ENCODE results near the gene ST6GALNAC6. TPM values are rescaled to one million over a fixed set of nuclear protein-coding genes. Genes with fewer than 3 reads are reported as not detected.

Gene ST6GALNAC6
- total and polyA plus RNA-seq, 4 donors: 28.3 to 59.8 (median 48.6) TPM

DNA sequence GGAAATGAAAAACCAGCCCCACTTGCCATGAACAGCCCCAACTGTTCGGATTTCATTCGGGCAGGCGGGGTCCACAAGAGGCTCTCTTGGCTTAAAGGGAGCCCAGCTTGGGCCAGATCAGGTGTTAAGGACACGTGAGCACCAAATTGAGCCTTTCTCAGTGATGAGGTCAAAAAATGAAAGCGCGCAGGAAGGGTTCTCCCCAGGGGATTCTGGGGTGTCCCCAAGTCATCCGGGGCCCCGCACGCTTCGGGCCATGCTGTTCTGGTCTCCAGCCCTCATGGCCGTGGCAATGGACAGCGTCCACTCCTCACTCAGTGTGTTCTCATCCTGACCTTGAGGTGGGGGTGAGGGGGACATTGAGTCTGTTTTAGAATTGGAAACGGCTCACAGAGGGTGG lies 32.9 kb downstream of the ST6GALNAC6 start:
- ATAC-seq (ENCODE audit: insufficient read depth, low FRiP score) (no peak), DNase-seq (no peak)
- Histone ChIP-seq H3K4me1 (ENCODE audit: control insufficient read depth in 5 of 5, insufficient read depth in 5 of 5, low read length in 5 of 5) (peaks cover 0 to 25% (median 17%) of the 10 kb centered on the region in 5 donors), H3K9me3 (ENCODE audit: control insufficient read depth in 4 of 4, insufficient read depth in 3 of 4, low read length in 3 of 4) (no peaks in the 10 kb centered on the region), H3K9ac (ENCODE audit: insufficient read depth in 1 of 2, low read length in 2 of 2) (no peak overlapping the region), H3K36me3 (ENCODE audit: control insufficient read depth in 4 of 4, insufficient read depth in 4 of 4, low read length in 4 of 4) (peaks cover 0 to 14% (median 7%) of the 10 kb centered on the region in 4 donors), H3K4me3 (no peak overlapping the region), H3K27ac (ENCODE audit: low read depth in 1 of 2, low read length in 1 of 2) (peak overlapping the region in 1 of 2 donors; percentile 22), H3K27me3 (ENCODE audit: control insufficient read depth in 3 of 3, insufficient read depth in 3 of 3, low read length in 2 of 3) (no peaks in the 10 kb centered on the region)
- TF ChIP-seq, protein P1, sequence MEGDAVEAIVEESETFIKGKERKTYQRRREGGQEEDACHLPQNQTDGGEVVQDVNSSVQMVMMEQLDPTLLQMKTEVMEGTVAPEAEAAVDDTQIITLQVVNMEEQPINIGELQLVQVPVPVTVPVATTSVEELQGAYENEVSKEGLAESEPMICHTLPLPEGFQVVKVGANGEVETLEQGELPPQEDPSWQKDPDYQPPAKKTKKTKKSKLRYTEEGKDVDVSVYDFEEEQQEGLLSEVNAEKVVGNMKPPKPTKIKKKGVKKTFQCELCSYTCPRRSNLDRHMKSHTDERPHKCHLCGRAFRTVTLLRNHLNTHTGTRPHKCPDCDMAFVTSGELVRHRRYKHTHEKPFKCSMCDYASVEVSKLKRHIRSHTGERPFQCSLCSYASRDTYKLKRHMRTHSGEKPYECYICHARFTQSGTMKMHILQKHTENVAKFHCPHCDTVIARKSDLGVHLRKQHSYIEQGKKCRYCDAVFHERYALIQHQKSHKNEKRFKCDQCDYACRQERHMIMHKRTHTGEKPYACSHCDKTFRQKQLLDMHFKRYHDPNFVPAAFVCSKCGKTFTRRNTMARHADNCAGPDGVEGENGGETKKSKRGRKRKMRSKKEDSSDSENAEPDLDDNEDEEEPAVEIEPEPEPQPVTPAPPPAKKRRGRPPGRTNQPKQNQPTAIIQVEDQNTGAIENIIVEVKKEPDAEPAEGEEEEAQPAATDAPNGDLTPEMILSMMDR (IDR thresholded peaks at IDR 0.05; ENCODE audit: control extremely low read depth, extremely low read depth): no peak
- 94 to 96% methylated on average over 13 of the region's 13 CpGs for WGBS, 2 donors

DNA sequence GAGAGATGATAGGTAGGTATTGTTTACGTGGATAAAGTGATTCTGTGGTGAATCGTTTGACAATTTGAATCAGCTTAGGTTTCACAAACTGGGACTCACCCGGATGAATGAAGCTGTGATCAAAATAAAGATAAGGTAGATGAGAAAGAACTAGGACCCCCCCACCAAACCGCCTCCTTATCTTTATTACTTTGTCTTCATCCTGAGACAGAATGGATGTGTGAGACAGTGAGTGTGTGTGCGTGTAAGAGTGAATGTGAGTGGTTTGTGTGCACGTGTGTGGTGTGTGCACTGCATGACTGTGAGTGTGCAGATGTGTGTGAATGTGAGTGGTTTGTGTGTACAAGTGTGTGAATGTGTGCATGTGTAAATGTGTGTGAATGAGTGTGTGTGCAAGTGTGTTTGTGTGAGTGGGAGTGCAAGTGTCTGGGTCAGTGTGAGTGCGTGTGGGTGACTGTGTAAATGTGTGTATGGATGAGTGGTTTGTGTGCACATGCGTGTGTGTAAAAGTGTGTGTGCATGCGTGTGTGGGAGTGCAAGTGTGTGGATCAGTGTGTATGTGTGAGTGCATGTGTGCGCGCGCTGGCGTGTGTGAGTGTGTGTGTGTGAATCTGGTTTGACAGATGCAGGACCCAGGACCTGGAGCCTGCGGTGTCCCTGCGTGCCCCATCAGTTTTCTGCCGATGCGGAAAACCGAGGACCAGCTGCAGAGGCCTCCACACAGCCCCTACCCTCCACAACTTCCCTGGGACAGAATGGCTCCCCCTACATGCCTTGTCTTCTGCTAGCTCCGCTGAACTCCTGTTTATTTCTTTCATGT lies 33.5 kb downstream of the ST6GALNAC6 start:
- Histone ChIP-seq H3K9me3 (ENCODE audit: control insufficient read depth in 4 of 4, insufficient read depth in 3 of 4, low read length in 3 of 4) (no peaks in the 10 kb centered on the region), H3K27ac (ENCODE audit: low read depth in 1 of 2, low read length in 1 of 2) (peak overlapping the region in 1 of 2 donors; percentile 15), H3K4me3 (no peak overlapping the region), H3K9ac (ENCODE audit: insufficient read depth in 1 of 2, low read length in 2 of 2) (no peak overlapping the region), H3K27me3 (ENCODE audit: control insufficient read depth in 3 of 3, insufficient read depth in 3 of 3, low read length in 2 of 3) (no peaks in the 10 kb centered on the region), H3K4me1 (ENCODE audit: control insufficient read depth in 5 of 5, insufficient read depth in 5 of 5, low read length in 5 of 5) (peaks cover 0 to 25% (median 19%) of the 10 kb centered on the region in 5 donors), H3K36me3 (ENCODE audit: control insufficient read depth in 4 of 4, insufficient read depth in 4 of 4, low read length in 4 of 4) (peaks cover 0 to 11% (median 5%) of the 10 kb centered on the region in 4 donors)
- ATAC-seq (ENCODE audit: insufficient read depth, low FRiP score) (no peak), DNase-seq (no peak)
- TF ChIP-seq, protein P1 (IDR thresholded peaks at IDR 0.05; ENCODE audit: control extremely low read depth, extremely low read depth): no peak
- WGBS, 2 donors: 69 to 75% methylated on average over 19 of the region's 19 CpGs

DNA sequence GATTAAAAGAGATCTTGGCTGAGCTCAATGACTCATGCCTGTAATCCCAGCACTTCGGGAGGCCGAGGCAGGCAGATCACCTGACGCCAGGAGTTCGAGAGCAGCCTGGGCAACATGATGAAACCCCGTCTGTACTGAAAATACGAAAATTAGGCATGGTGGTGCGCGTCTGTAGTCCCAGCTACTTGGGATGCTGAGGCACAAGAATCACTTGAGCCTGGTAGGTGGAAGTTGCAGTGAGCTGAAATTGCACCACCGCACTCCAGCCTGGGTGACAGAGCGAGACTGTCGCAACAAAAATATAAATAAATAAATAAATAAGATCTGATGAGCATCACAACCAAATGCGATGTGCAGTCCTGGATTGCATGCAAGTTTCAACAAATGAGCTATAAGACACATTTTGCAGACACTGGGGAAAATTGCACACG lies 36.2 kb downstream of the ST6GALNAC6 start:
- H3K36me3 ChIP-seq (ENCODE audit: control insufficient read depth in 4 of 4, insufficient read depth in 4 of 4, low read length in 4 of 4): peaks cover 0 to 4% (median 2%) of the 10 kb centered on the region in 4 donors
- H3K9ac ChIP-seq (ENCODE audit: insufficient read depth in 1 of 2, low read length in 2 of 2): no peak overlapping the region
- peaks cover 0 to 30% (median 25%) of the 10 kb centered on the region in 5 donors for H3K4me1 ChIP-seq (ENCODE audit: control insufficient read depth in 5 of 5, insufficient read depth in 5 of 5, low read length in 5 of 5)
- no peak for DNase-seq
- no peaks in the 10 kb centered on the region for H3K9me3 ChIP-seq (ENCODE audit: control insufficient read depth in 4 of 4, insufficient read depth in 3 of 4, low read length in 3 of 4)
- TF ChIP-seq, protein P1 (IDR thresholded peaks at IDR 0.05; ENCODE audit: control extremely low read depth, extremely low read depth): no peak
- H3K4me3 ChIP-seq: no peak overlapping the region
- H3K27ac ChIP-seq (ENCODE audit: low read depth in 1 of 2, low read length in 1 of 2): peak overlapping the region; percentile 64 to 77
- ATAC-seq (ENCODE audit: insufficient read depth, low FRiP score): no peak
- H3K27me3 ChIP-seq (ENCODE audit: control insufficient read depth in 3 of 3, insufficient read depth in 3 of 3, low read length in 2 of 3): no peaks in the 10 kb centered on the region
- 42 to 64% methylated on average over 13 of the region's 13 CpGs for WGBS, 2 donors
